ENCODE measurements around the gene GPR25. TPM values are rescaled to one million over a fixed set of nuclear protein-coding genes. Genes with fewer than 3 reads are reported as not detected.

GPR25 gene
- total RNA-seq, 1 donor from 2014 or later, result not detected

GRCh38 chr1:200873671-200874397, 1.1 kb downstream of the GPR25 start:
- DNase-seq, result no peak

GRCh38 chr1:200874694-200875093, 1.9 kb downstream of the GPR25 start:
- no peak for DNase-seq

GRCh38 chr1:200875416-200875815, 2.6 kb downstream of the GPR25 start:
- no peak for DNase-seq

GRCh38 chr1:200877010-200877409, 4.2 kb downstream of the GPR25 start:
- no peak for DNase-seq

GRCh38 chr1:200877839-200878551, 5.2 kb downstream of the GPR25 start:
- DNase-seq, result no peak

- no peak for DNase-seq
Observed at GRCh38 chr1:200880212-200880611, 7.4 kb downstream of the GPR25 start.

GRCh38 chr1:200883118-200883517, 10.3 kb downstream of the GPR25 start:
- DNase-seq, result no peak

GRCh38 chr1:200885623-200886402, 13.0 kb downstream of the GPR25 start:
- DNase-seq, result no peak

GRCh38 chr1:200886594-200886993, 13.8 kb downstream of the GPR25 start:
- no peak for DNase-seq

GRCh38 chr1:200887036-200887435, 14.3 kb downstream of the GPR25 start:
- no peak for DNase-seq

GRCh38 chr1:200887772-200888348, 15.1 kb downstream of the GPR25 start:
- no peak for DNase-seq

GRCh38 chr1:200888349-200888838, 15.6 kb downstream of the GPR25 start:
- DNase-seq, result no peak

- no peak for DNase-seq
Observed at GRCh38 chr1:200889571-200889970, 16.8 kb downstream of the GPR25 start.

GRCh38 chr1:200890027-200890426, 17.2 kb downstream of the GPR25 start:
- no peak for DNase-seq

GRCh38 chr1:200890818-200891773, 18.3 kb downstream of the GPR25 start:
- no peak for DNase-seq

- no peak for DNase-seq
Observed at GRCh38 chr1:200891774-200892157, 19.0 kb downstream of the GPR25 start.

GRCh38 chr1:200892546-200892945, 19.8 kb downstream of the GPR25 start:
- DNase-seq, result no peak

GRCh38 chr1:200892958-200893357, 20.2 kb downstream of the GPR25 start:
- DNase-seq, result no peak

- no peak for DNase-seq
Observed at GRCh38 chr1:200893411-200893901, 20.7 kb downstream of the GPR25 start.

GRCh38 chr1:200894712-200895442, 22.1 kb downstream of the GPR25 start, which contains the start of gene INAVA:
TSS of gene INAVA (plus strand) at chr1:200894900. CDS start at chr1:200898401, 3,501 bp downstream.
- no peak for DNase-seq
